HG02852 (cell line): Measurements from ENCODE around the gene COPG2.

Experiments used
- ATAC-seq: cut with Tn5 transposase; IDR thresholded peaks from one replicate; pipeline ENCODE4 v1.9.1; 2021; ENCODE audit warnings: mild to moderate bottlenecking, moderate library complexity; ENCODE audit not compliant: unreplicated experiment

The COPG2 gene

GRCh38 chr7:130478991-130479390, 189.6 kb downstream of the COPG2 start:
- no peak for ATAC-seq

GRCh38 chr7:130476297-130477150, 192.0 kb downstream of the COPG2 start:
- ATAC-seq, result peak; percentile 79

DNA sequence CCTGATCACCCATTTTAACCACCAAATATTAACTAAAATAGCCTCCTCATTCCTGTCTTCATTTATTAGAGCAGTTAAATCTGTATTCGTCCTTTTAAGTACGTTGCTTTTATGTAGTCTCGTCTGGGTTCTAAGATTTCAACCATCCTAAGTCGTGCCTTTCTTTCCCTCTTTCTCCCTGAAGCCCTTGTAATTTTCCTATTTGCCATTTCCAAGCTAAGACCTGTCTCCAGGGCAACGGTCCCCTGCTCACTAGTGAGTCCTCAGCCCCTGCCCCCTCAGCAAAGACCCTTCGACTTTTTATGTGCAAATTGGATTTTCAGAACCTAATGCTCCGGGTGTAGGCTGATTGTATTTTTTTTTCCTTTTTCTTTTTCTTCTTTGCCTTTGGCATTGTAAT, 192.8 kb downstream of the COPG2 start:
- ATAC-seq, result no peak

DNA sequence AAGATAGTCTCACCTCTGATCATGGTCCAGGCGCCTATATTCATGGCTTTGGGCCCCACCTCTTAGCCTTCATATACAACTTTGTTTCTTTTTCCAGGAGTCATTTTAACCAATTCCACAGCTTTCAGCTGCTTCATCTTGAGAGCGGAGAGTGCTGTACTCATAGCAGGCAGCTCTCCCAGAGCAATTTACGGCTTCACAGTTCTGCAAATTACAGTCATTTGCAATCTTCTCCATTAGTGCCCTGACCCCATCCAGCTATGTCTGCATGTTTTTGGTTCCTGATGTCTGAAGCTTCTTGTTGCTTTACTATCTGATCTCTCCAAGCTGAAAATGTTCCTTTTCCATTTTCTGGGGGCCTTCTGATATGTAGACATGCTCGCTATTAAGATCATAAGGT, 194.7 kb downstream of the COPG2 start:
- no peak for ATAC-seq

GRCh38 chr7:130473289-130473688, 195.3 kb downstream of the COPG2 start:
- no peak for ATAC-seq

- no peak for ATAC-seq
Observed at GRCh38 chr7:130471974-130472373, 196.6 kb downstream of the COPG2 start.

GRCh38 chr7:130468612-130469011, 199.9 kb downstream of the COPG2 start:
- no peak for ATAC-seq

DNA sequence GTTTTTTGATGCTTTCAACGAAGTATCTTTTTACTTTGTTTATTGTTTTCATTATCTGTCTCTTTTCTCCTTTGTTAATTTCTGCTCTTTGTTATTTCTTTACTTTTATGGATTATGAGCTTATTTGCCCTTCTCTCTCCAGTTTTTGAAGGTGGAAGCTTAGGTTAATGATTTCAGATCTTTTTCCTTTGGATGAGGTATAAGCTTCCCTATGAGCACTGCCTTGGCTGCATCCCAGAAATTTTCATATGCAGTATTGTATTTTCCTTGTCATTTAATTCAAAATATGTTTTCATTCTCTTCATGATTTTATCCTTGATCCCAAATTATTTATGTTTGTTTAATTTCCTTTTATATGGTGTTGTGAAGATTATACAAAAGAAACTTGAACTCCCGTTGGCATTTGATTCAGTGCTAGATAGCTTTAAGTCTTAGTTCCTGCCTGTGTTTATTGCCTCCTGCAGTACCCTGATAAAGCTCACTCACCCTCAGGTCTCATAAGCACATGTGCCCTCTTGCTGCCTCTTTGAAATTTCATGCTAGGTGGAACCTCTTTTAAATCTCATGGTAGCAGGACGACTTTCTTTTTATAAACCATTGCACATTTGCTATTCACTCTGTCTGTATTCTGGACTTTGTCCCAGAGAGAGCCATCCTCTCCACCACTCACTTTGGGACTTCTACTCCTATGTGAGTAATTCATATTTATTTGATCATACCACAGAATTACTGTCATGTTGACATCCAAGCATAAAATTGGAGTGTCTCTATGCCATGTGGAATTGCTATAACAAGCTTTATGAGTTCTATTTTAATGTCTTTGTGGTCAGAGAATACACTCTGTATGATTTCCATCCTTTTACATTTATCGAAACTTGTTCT, 204.8 kb downstream of the COPG2 start:
- no peak for ATAC-seq

- ATAC-seq, result no peak
Observed at GRCh38 chr7:130461272-130461671, 207.3 kb downstream of the COPG2 start.

DNA sequence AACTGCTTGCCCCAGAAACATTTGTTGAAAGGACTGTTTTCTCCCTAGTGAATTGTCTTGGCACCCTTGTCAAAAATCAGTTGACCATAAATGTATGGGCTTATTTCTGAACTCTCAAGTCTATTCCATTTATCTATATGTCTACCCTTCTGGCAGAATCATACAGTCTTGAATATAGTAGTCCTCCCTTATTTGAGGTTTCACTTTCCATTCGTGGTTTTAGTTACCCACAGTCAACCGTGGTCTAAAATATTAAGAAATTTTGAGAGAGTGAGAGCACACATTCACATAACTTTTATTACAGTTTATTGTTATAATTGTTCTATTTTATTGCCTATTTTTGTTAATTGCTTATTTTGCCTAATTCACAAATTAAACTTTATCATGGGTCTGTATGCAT, 210.3 kb downstream of the COPG2 start:
- peak; percentile 55 for ATAC-seq
